ENCODE results near the gene DOK6. TPM values are rescaled to one million over a fixed set of nuclear protein-coding genes. Genes with fewer than 3 reads are reported as not detected.

DOK6 gene
- total and polyA plus RNA-seq, 2 of the 13 experiments (the other 11 are each of a cell fraction or from before 2014, with no cell fraction given) = 17.0 to 17.2 TPM

DNA sequence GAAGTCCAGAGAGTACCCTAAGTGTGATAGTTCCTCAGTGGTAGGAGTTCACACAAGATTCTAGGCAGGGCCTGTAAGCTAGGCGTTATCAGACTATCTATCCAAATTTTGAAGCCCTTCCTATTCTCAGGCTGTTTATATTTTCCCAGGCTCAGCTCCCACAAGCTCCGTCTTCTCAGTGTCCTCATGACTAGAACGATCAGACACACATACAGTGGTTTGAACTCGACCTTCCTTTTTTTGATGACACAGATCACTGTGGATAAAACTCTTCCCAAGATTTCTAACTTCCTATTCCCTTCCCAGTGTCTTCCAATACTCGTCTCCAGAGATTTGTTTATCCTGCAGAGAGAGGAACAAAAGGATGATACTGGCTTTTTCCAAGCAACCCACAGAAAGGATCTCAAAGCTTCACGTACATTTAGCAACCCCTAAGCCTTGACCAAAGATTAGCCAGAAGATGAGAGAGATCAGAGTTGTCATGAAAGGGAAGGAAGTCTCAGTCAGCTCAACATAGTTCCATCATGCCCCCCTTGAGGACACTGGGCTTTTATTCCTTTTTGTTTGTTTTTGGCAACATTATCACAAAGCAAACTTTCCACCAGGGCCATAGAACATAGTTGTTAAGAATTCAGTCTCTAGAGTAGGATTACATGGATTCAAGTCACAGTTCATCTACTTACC is 42.3 kb upstream of the DOK6 start (continued):
- TF ChIP-seq, protein P1, sequence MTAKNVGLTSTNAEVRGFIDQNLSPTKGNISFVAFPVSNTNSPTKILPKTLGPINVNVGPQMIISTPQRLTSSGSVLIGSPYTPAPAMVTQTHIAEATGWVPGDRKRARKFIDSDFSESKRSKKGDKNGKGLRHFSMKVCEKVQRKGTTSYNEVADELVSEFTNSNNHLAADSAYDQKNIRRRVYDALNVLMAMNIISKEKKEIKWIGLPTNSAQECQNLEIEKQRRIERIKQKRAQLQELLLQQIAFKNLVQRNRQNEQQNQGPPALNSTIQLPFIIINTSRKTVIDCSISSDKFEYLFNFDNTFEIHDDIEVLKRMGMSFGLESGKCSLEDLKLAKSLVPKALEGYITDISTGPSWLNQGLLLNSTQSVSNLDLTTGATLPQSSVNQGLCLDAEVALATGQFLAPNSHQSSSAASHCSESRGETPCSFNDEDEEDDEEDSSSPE (CRISPR knock-in tag; IDR thresholded peaks at IDR 0.05) = no peak
- TF ChIP-seq RFX5 (IDR thresholded peaks at IDR 0.05; ENCODE audit: low read depth, low read length) = no peak
- no peak for TF ChIP-seq NKX3-1 (CRISPR knock-in tag; IDR thresholded peaks at IDR 0.05)
- TF ChIP-seq, protein P2, sequence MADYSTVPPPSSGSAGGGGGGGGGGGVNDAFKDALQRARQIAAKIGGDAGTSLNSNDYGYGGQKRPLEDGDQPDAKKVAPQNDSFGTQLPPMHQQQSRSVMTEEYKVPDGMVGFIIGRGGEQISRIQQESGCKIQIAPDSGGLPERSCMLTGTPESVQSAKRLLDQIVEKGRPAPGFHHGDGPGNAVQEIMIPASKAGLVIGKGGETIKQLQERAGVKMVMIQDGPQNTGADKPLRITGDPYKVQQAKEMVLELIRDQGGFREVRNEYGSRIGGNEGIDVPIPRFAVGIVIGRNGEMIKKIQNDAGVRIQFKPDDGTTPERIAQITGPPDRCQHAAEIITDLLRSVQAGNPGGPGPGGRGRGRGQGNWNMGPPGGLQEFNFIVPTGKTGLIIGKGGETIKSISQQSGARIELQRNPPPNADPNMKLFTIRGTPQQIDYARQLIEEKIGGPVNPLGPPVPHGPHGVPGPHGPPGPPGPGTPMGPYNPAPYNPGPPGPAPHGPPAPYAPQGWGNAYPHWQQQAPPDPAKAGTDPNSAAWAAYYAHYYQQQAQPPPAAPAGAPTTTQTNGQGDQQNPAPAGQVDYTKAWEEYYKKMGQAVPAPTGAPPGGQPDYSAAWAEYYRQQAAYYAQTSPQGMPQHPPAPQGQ (CRISPR knock-in tag; IDR thresholded peaks at IDR 0.05; ENCODE audit: borderline replicate concordance) = no peak
- TF ChIP-seq ZFP37 (CRISPR knock-in tag; IDR thresholded peaks at IDR 0.05; ENCODE audit: borderline replicate concordance) = no peak
- TF ChIP-seq ZNF556 (CRISPR knock-in tag; IDR thresholded peaks at IDR 0.05; ENCODE audit: borderline replicate concordance) = peak; percentile 60; the same call in 1 of the 2 replicates
- TF ChIP-seq FOXP1 (IDR thresholded peaks at IDR 0.05) = 0 out of 2 replicates have a peak, but pooled peaks have one; percentile 17
- peak; percentile 86 for TF ChIP-seq FOXP1 (CRISPR knock-in tag; IDR thresholded peaks at IDR 0.05)
- 0 out of 2 replicates have a peak, but pooled peaks have one; percentile 62 for TF ChIP-seq MBD4 (IDR thresholded peaks at IDR 0.05; ENCODE audit: borderline replicate concordance, low read length)
- TF ChIP-seq SAP130 (CRISPR knock-in tag; IDR thresholded peaks at IDR 0.05; ENCODE audit: low read depth) = peak; percentile 63; the same call in 1 of the 2 replicates
- peak; percentile 95 for TF ChIP-seq NFIC (IDR thresholded peaks at IDR 0.05; ENCODE audit: low read length)
- peak; percentile 83 for TF ChIP-seq FOXA3 (CRISPR knock-in tag; IDR thresholded peaks at IDR 0.05)
- TF ChIP-seq ZNF737 (CRISPR knock-in tag; IDR thresholded peaks at IDR 0.05; ENCODE audit: borderline replicate concordance) = no peak
- TF ChIP-seq, protein P3, sequence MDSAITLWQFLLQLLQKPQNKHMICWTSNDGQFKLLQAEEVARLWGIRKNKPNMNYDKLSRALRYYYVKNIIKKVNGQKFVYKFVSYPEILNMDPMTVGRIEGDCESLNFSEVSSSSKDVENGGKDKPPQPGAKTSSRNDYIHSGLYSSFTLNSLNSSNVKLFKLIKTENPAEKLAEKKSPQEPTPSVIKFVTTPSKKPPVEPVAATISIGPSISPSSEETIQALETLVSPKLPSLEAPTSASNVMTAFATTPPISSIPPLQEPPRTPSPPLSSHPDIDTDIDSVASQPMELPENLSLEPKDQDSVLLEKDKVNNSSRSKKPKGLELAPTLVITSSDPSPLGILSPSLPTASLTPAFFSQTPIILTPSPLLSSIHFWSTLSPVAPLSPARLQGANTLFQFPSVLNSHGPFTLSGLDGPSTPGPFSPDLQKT (CRISPR knock-in tag; IDR thresholded peaks at IDR 0.05; ENCODE audit: borderline replicate concordance) = no peak
- TF ChIP-seq, protein P4, sequence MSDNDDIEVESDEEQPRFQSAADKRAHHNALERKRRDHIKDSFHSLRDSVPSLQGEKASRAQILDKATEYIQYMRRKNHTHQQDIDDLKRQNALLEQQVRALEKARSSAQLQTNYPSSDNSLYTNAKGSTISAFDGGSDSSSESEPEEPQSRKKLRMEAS (IDR thresholded peaks at IDR 0.05) = peak; percentile 36
- no peak for TF ChIP-seq SOX6 (IDR thresholded peaks at IDR 0.05)
- peak; percentile 97 for TF ChIP-seq SOX6 (CRISPR knock-in tag; IDR thresholded peaks at IDR 0.05)
- peak in 1 of 2 experiments; percentile 60; a peak in 2 of 4 replicates for TF ChIP-seq POLR2A (IDR thresholded peaks at IDR 0.05; ENCODE audit: insufficient read depth in 1 of 2, low read depth in 2 of 2, low read length in 2 of 2)
- TF ChIP-seq FIP1L1 (IDR thresholded peaks at IDR 0.05; ENCODE audit: borderline replicate concordance, insufficient read depth, low read depth, low read length) = no peak
- TF ChIP-seq PHF20 (CRISPR knock-in tag; IDR thresholded peaks at IDR 0.05) = no peak
- TF ChIP-seq, protein P5, sequence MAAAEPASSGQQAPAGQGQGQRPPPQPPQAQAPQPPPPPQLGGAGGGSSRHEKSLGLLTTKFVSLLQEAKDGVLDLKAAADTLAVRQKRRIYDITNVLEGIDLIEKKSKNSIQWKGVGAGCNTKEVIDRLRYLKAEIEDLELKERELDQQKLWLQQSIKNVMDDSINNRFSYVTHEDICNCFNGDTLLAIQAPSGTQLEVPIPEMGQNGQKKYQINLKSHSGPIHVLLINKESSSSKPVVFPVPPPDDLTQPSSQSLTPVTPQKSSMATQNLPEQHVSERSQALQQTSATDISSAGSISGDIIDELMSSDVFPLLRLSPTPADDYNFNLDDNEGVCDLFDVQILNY (CRISPR knock-in tag; conservative IDR thresholded peaks at IDR 0.05) = no peak
- no peak for TF ChIP-seq ZNF335 (CRISPR knock-in tag; IDR thresholded peaks at IDR 0.05)
- no peak for TF ChIP-seq ZNF790 (CRISPR knock-in tag; IDR thresholded peaks at IDR 0.05; ENCODE audit: borderline replicate concordance)
- no peak for TF ChIP-seq MZF1 (CRISPR knock-in tag; IDR thresholded peaks at IDR 0.05; ENCODE audit: borderline replicate concordance)
